Peyer's patch (tissue), 4 donors: ENCODE results near the gene VAMP8.

Experiments used
- POLR2A ChIP-seq, 2 donors: fragments of 450-650 bp; IDR thresholded peaks; one replicate each; pipeline ENCODE4 v1.5.1; 2017; ENCODE audit warnings: antibody characterized with exemption in 2 of 2, mild to moderate bottlenecking in 2 of 2, moderate library complexity in 2 of 2
- TF ChIP-seq, protein P1 (sequence below), 6 experiments: fragments of 450-650 bp in 4 of 6; fragments of 200-600 bp in 2 of 6; sonication (generic) in 1 of 6; IDR thresholded peaks; one replicate each; pipeline ENCODE4 v1.5.1; 2017 to 2019; ENCODE audit warnings: antibody characterized with exemption in 6 of 6, mild to moderate bottlenecking in 3 of 6, moderate library complexity in 1 of 6

DNA sequence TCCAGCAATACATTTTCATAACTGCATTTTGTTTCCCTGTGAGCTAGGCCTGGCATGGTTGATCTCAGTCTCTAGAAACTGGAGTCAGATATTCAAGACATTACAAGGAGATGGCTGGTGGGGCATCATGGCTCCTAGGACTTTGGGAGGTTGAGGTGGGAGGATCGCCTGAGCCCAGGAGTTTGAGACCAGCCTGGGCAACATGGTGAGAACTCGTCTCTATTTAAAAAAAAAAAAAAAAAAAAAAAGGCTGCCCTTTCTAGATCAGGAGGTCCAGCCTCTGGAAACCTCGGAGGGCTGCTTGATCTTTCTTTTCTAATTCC, 362 bp upstream of the VAMP8 start:
- TF ChIP-seq, protein P1, sequence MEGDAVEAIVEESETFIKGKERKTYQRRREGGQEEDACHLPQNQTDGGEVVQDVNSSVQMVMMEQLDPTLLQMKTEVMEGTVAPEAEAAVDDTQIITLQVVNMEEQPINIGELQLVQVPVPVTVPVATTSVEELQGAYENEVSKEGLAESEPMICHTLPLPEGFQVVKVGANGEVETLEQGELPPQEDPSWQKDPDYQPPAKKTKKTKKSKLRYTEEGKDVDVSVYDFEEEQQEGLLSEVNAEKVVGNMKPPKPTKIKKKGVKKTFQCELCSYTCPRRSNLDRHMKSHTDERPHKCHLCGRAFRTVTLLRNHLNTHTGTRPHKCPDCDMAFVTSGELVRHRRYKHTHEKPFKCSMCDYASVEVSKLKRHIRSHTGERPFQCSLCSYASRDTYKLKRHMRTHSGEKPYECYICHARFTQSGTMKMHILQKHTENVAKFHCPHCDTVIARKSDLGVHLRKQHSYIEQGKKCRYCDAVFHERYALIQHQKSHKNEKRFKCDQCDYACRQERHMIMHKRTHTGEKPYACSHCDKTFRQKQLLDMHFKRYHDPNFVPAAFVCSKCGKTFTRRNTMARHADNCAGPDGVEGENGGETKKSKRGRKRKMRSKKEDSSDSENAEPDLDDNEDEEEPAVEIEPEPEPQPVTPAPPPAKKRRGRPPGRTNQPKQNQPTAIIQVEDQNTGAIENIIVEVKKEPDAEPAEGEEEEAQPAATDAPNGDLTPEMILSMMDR (IDR thresholded peaks at IDR 0.05), result no peak
- TF ChIP-seq POLR2A (IDR thresholded peaks at IDR 0.05), result no peak
